Fibroblast of lung (primary cell): ENCODE data around the gene SUSD5.

Source experiments
- EZH2 ChIP-seq: IDR thresholded peaks from 2 replicates; pipeline ENCODE4 v1.5.1; 2012; ENCODE audit warnings: low read length, control low read depth, mild to moderate bottlenecking; ENCODE audit errors: missing control alignments
- TF ChIP-seq, protein P1 (sequence below), 2 donors: IDR thresholded peaks in 1 of 2; conservative IDR thresholded peaks in 1 of 2; 1 replicate in 1 of 2; 2 replicates in 1 of 2; pipeline ENCODE4 v1.5.1; 2011 to 2012; ENCODE audit warnings: low read length in 2 of 2, control low read depth in 1 of 2, inconsistent platforms in 1 of 2, low read depth in 1 of 2, mild to moderate bottlenecking in 1 of 2

DNA sequence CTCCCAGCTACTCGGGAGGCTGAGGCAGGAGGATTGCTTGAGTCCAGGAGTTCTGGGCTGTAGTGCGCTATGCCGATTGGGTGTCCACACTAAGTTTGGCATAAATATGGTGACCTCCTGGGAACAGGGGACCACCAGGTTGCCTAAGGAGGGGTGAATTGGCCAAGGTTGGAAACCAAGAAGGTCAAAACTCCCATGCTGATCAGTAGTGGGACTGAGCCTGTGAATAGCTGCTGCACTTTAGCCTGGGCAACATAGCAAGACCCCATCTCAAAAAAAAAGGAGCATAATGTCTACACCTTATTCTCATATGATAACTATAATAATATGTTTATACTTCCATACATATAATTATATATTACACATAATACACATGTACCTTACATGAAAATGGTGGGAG lies 115.6 kb downstream of the SUSD5 start:
- TF ChIP-seq, protein P1, sequence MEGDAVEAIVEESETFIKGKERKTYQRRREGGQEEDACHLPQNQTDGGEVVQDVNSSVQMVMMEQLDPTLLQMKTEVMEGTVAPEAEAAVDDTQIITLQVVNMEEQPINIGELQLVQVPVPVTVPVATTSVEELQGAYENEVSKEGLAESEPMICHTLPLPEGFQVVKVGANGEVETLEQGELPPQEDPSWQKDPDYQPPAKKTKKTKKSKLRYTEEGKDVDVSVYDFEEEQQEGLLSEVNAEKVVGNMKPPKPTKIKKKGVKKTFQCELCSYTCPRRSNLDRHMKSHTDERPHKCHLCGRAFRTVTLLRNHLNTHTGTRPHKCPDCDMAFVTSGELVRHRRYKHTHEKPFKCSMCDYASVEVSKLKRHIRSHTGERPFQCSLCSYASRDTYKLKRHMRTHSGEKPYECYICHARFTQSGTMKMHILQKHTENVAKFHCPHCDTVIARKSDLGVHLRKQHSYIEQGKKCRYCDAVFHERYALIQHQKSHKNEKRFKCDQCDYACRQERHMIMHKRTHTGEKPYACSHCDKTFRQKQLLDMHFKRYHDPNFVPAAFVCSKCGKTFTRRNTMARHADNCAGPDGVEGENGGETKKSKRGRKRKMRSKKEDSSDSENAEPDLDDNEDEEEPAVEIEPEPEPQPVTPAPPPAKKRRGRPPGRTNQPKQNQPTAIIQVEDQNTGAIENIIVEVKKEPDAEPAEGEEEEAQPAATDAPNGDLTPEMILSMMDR (conservative IDR thresholded peaks at IDR 0.05 in 1 of 2, IDR thresholded peaks at IDR 0.05 in 1 of 2; ENCODE audit: low read depth in 1 of 2, low read length in 2 of 2): no peak
- no peak for TF ChIP-seq EZH2
